Sigmoid colon (tissue), 3 donors: ENCODE data around the gene RNF125.
"Not testable (repeated sequence)": the region's sequence is repeated elsewhere in the genome, so short reads cannot be mapped to it uniquely, and the experiment has no call there.

Source experiments
- CTCF ChIP-seq, 4 experiments: fragments of 450-650 bp in 3 of 4; fragments of 200-600 bp in 1 of 4; IDR thresholded peaks; one replicate each; pipeline ENCODE4 v1.5.1; 2016 to 2019; ENCODE audit warnings: antibody characterized with exemption in 4 of 4, mild to moderate bottlenecking in 3 of 4, moderate library complexity in 2 of 4
- POLR2A ChIP-seq, 2 donors: fragments of 450-650 bp; IDR thresholded peaks; one replicate each; pipeline ENCODE4 v1.6.1; 2016; ENCODE audit warnings: antibody characterized with exemption in 2 of 2, mild to moderate bottlenecking in 2 of 2, moderate library complexity in 2 of 2

GRCh38 chr18:32019949-32020625, 1.5 kb downstream of the RNF125 start:
- not testable (repeated sequence) for TF ChIP-seq CTCF, POLR2A (IDR thresholded peaks at IDR 0.05)
